NCI-H2081 treated with DMSO at 0.1 percent for 48 hours (cell line): Measurements from ENCODE around the gene FAM241B.

Source experiments
- DNase-seq: peaks from one replicate; lab custom pipeline; 2025; lab: John Stamatoyannopoulos, UW

FAM241B gene

GRCh38 chr10:69666756-69667155, 36.7 kb downstream of the FAM241B start:
- DNase-seq: no peak

- DNase-seq: no peak
These were observed 38.7 kb downstream of the FAM241B start for GRCh38 chr10:69668721-69669120.

- DNase-seq: no peak
These were observed 39.4 kb downstream of the FAM241B start for GRCh38 chr10:69669409-69669808.

GRCh38 chr10:69673521-69673920, 43.5 kb downstream of the FAM241B start:
- DNase-seq: no peak

DNA sequence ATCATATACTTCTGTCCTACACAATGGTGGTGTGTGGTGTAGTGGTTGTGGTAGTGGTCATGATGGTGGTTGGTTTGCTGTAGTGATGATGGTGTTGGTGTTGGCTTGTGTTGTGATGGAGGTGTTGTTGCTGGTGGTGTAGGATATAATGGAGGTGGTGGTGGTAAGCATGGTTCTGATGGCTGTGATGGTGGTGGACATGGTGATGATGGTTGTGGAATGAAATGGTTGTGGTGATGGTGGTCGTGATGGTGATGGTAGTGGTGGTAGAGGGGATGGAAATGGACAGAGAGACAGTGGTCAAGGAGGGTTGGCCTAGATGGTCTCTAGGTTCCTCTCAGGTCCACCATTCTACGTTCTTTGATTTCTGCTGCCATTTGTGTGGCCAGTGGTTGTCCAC, 44.7 kb downstream of the FAM241B start:
- no peak for DNase-seq

- no peak for DNase-seq
These were observed 46.3 kb downstream of the FAM241B start for GRCh38 chr10:69676301-69676700.

DNA sequence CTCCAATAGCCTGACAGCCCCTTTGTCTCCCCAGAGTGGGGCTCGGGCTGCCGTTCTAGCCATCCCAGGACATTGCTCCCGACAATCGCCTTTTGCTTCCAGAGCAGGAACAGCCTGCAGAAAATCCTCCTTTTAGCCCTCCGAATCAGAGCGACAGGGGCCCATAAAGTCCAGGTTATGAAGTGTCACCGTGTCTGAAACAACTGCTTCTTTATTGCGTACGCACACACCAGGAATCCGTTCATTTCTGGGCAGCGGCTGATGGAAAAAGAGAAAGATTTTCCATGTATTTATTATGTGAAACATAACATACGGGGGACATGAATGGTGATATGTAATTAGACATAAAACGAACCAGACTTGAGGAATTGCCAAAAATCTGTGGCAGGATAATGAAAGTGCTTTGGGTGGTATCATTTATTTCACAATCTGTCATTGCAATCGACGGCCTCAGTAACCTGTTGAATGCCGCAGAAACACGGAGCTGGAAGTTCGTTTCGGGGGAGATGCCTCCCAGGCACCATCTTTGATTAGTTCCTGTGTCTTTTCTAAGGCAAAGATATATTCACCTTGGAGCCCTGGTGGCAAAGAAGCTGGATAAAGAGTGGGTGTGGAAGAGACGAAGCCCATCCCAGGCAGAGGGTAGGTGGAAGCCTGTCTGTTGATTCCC, 48.1 kb downstream of the FAM241B start:
- no peak for DNase-seq

GRCh38 chr10:69679736-69680135, 49.7 kb downstream of the FAM241B start:
- DNase-seq: no peak

- DNase-seq: no peak
These were observed 50.6 kb downstream of the FAM241B start for GRCh38 chr10:69680610-69681009.

- DNase-seq: no peak
These were observed 51.4 kb downstream of the FAM241B start for GRCh38 chr10:69681436-69681835.

DNA sequence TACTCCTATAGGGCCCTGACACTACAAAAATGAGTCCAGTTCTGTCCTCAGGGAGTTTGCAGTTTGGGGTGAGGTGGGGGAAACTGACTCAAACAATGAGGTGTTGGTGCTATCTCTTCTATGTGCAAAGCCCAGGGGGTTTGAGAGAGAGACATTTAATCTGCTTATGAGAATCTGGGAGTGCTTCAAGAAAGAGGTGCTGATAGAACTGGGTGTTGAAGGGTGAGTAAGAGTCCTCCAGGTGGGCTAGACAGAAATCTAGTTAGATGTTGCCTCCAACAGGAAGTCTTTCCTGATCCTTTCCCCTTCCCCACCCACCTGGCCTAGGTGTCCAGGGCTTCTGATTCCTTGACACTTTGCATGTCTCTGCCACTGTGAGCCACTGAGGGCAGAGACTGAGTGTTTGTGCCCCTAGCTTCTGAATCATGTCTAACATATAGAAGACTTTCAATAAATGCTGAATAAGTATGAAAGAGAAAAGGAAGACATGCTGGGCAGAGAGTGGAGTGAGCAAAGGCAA, 53.0 kb downstream of the FAM241B start:
- DNase-seq: no peak
